Activated T-cell treated with anti-CD3 and anti-CD28 coated beads for 4 hours (primary cell): ENCODE data around the gene HMGB3.
"Not testable (repeated sequence)": the region's sequence is repeated elsewhere in the genome, so short reads cannot be mapped to it uniquely, and the experiment has no call there.

ENCODE experiments used
- DNase-seq: peaks from one replicate; pipeline ENCODE4 v3.0.0-alpha.2; 2020

HMGB3 gene

GRCh38 chrX:150980186-150980585, 2.9 kb upstream of the HMGB3 start:
- no peak for DNase-seq

- no peak for DNase-seq
These were observed 2.4 kb upstream of the HMGB3 start for GRCh38 chrX:150980711-150981110.

GRCh38 chrX:150982235-150982787, 824 bp upstream of the HMGB3 start:
- no peak for DNase-seq

GRCh38 chrX:150983521-150984168, 510 bp downstream of the HMGB3 start:
- DNase-seq = no peak

- no peak for DNase-seq
These were observed 1.2 kb downstream of the HMGB3 start for GRCh38 chrX:150984169-150984824.

- not testable (repeated sequence) for DNase-seq
These were observed 4.6 kb downstream of the HMGB3 start for GRCh38 chrX:150987687-150988086.

- DNase-seq = no peak
These were observed 6.3 kb downstream of the HMGB3 start for GRCh38 chrX:150989420-150989819.

GRCh38 chrX:150990910-150991309, 7.8 kb downstream of the HMGB3 start:
- DNase-seq = no peak

GRCh38 chrX:151000861-151001331, 17.8 kb downstream of the HMGB3 start:
- no peak for DNase-seq

- DNase-seq = no peak
These were observed 20.9 kb downstream of the HMGB3 start for GRCh38 chrX:151004085-151004484.

GRCh38 chrX:151006410-151007109, 23.4 kb downstream of the HMGB3 start:
- DNase-seq = no peak

- DNase-seq = no peak
These were observed 26.4 kb downstream of the HMGB3 start for GRCh38 chrX:151009582-151009981.

- no peak for DNase-seq
These were observed 30.1 kb downstream of the HMGB3 start for GRCh38 chrX:151013164-151013743.

GRCh38 chrX:151015684-151016083, 32.5 kb downstream of the HMGB3 start:
- DNase-seq = no peak

- no peak for DNase-seq
These were observed 36.7 kb downstream of the HMGB3 start for GRCh38 chrX:151019856-151020255.

- DNase-seq = no peak
These were observed 47.7 kb downstream of the HMGB3 start for GRCh38 chrX:151030845-151031244.

- no peak for DNase-seq
These were observed 48.3 kb downstream of the HMGB3 start for GRCh38 chrX:151031391-151031975.

- no peak for DNase-seq
These were observed 56.2 kb downstream of the HMGB3 start for GRCh38 chrX:151039351-151039750.
